ENCODE data around the gene ZNRF1. TPM values are rescaled to one million over a fixed set of nuclear protein-coding genes. Genes with fewer than 3 reads are reported as not detected.

Gene ZNRF1
- total and polyA plus RNA-seq, 2 of the 13 experiments (the other 11 are each of a cell fraction or from before 2014, with no cell fraction given): 43.9 to 58.7 TPM

- peak; percentile 87; the same call in 1 of the 2 replicates for TF ChIP-seq KDM3A (CRISPR knock-in tag; IDR thresholded peaks at IDR 0.05; ENCODE audit: low read depth)
- no peak for TF ChIP-seq ZUFSP (CRISPR knock-in tag; IDR thresholded peaks at IDR 0.05; ENCODE audit: borderline replicate concordance)
- 0 out of 2 replicates have a peak, but pooled peaks have one; percentile 59 for TF ChIP-seq ZNF766 (CRISPR knock-in tag; IDR thresholded peaks at IDR 0.05; ENCODE audit: borderline replicate concordance)
- TF ChIP-seq, protein P1, sequence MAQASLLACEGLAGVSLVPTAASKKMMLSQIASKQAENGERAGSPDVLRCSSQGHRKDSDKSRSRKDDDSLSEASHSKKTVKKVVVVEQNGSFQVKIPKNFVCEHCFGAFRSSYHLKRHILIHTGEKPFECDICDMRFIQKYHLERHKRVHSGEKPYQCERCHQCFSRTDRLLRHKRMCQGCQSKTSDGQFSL (CRISPR knock-in tag; IDR thresholded peaks at IDR 0.05): no peak
- no peak; the same call in 1 of the 2 replicates for TF ChIP-seq RNF2 (conservative IDR thresholded peaks at IDR 0.05; ENCODE audit: low read depth)
- no peak for TF ChIP-seq JDP2 (CRISPR knock-in tag; IDR thresholded peaks at IDR 0.05; ENCODE audit: borderline replicate concordance)
- TF ChIP-seq, protein P2, sequence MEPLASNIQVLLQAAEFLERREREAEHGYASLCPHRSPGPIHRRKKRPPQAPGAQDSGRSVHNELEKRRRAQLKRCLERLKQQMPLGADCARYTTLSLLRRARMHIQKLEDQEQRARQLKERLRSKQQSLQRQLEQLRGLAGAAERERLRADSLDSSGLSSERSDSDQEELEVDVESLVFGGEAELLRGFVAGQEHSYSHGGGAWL (CRISPR knock-in tag; IDR thresholded peaks at IDR 0.05): peak; percentile 64
- 0 out of 2 replicates have a peak, but pooled peaks have one; percentile 10 for TF ChIP-seq HNF4A (CRISPR knock-in tag; IDR thresholded peaks at IDR 0.05)
- TF ChIP-seq ZBED4 (CRISPR knock-in tag; IDR thresholded peaks at IDR 0.05; ENCODE audit: borderline replicate concordance): peak; percentile 86; the same call in 1 of the 2 replicates
- peak; percentile 63; the same call in 1 of the 2 replicates for TF ChIP-seq KLF12 (CRISPR knock-in tag; IDR thresholded peaks at IDR 0.05; ENCODE audit: borderline replicate concordance)
- TF ChIP-seq HINFP (CRISPR knock-in tag; IDR thresholded peaks at IDR 0.05; ENCODE audit: low read depth): no peak; the same call in 1 of the 2 replicates
- TF ChIP-seq ZZZ3 (CRISPR knock-in tag; IDR thresholded peaks at IDR 0.05; ENCODE audit: borderline replicate concordance): no peak; the same call in 1 of the 2 replicates
- TF ChIP-seq SP1 (IDR thresholded peaks at IDR 0.05): no peak
- no peak; the same call in 1 of the 2 replicates for TF ChIP-seq SP1 (CRISPR knock-in tag; IDR thresholded peaks at IDR 0.05)
- peak; percentile 16; the same call in 1 of the 2 replicates for TF ChIP-seq ZBTB49 (CRISPR knock-in tag; IDR thresholded peaks at IDR 0.05; ENCODE audit: borderline replicate concordance)
- TF ChIP-seq ZNF761 (CRISPR knock-in tag; conservative IDR thresholded peaks at IDR 0.05): no peak
- TF ChIP-seq DPF2 (CRISPR knock-in tag; IDR thresholded peaks at IDR 0.05; ENCODE audit: borderline replicate concordance, low read depth): no peak
These were observed 112.1 kb downstream of the ZNRF1 start (continued) for GRCh38 chr16:75110637-75111513.

All from HepG2 (cell line).